ENCODE results near the gene PTPRH. TPM values are rescaled to one million over a fixed set of nuclear protein-coding genes. Genes with fewer than 3 reads are reported as not detected.

PTPRH gene
- total and polyA plus RNA-seq, 9 of the 15 experiments (the other 6 are each of a cell fraction or from before 2014, with no cell fraction given), result 0.87 to 34.3 (median 22.7) TPM

DNA sequence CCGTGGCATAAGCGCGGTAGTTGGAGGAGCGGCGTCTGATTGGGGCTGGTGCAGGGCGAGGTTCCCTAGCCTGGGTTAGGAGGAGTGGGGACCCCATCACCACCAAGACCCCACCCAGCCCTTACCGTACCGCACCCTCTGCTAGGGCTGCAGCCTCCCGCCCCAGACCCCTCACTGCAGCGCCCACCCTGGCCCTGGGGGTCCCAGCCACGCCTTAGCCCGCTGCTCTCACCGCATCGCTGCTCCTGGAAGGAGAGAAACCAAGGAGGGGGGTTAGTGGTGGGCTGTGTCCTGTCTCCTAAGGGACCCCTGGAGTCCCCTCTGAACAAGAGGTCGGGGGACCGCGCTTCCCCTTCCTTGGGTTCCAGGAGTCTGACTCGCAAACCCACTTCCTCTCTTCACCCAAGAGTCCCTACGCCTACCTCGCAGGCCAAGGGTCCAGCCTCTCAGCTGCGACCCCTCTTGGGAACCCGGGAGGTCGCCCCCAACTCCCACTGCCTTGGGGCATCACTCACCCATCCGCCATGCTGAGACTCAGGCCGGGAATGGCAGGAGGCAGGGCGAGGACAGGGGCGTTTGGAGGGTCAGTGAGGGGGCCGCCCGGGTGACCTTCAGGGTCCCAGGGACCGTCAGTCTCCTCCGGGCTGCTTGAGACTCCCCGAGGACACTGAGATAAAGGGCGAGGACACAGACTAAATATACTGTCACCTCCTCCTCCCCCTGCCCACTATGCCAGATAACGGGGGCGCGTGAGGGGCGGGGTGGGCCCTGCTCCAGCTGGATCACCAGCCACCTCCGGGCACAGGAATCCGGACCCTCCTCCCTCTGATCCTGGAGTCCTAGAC is 52.0 kb downstream of the PTPRH start, which contains the start of gene TNNI3 (continued):
- TF ChIP-seq MTA3 (IDR thresholded peaks at IDR 0.05; ENCODE audit: borderline replicate concordance), result 0 out of 2 replicates have a peak, but pooled peaks have one; percentile 25
- no peak for TF ChIP-seq PCBP2 (IDR thresholded peaks at IDR 0.05; ENCODE audit: low read depth, low read length, poor library complexity, severe bottlenecking)
- TF ChIP-seq ZNF184 (CRISPR knock-in tag; IDR thresholded peaks at IDR 0.05), result no peak
- no peak for TF ChIP-seq STAT5B (CRISPR knock-in tag; IDR thresholded peaks at IDR 0.05)
- no peak for TF ChIP-seq CC2D1A (IDR thresholded peaks at IDR 0.05)
- TF ChIP-seq THRAP3 (IDR thresholded peaks at IDR 0.05; ENCODE audit: borderline replicate concordance), result no peak
- TF ChIP-seq, protein P1, sequence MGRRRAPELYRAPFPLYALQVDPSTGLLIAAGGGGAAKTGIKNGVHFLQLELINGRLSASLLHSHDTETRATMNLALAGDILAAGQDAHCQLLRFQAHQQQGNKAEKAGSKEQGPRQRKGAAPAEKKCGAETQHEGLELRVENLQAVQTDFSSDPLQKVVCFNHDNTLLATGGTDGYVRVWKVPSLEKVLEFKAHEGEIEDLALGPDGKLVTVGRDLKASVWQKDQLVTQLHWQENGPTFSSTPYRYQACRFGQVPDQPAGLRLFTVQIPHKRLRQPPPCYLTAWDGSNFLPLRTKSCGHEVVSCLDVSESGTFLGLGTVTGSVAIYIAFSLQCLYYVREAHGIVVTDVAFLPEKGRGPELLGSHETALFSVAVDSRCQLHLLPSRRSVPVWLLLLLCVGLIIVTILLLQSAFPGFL (CRISPR knock-in tag; IDR thresholded peaks at IDR 0.05), result no peak
- no peak for TF ChIP-seq ZNF766 (CRISPR knock-in tag; conservative IDR thresholded peaks at IDR 0.05)
- no peak for TF ChIP-seq BRD4 (IDR thresholded peaks at IDR 0.05)
- no peak for TF ChIP-seq SIN3A (IDR thresholded peaks at IDR 0.05; ENCODE audit: borderline replicate concordance in 2 of 2, control insufficient read depth in 1 of 2, low read depth in 2 of 2, low read length in 2 of 2)
- TF ChIP-seq, protein P2, sequence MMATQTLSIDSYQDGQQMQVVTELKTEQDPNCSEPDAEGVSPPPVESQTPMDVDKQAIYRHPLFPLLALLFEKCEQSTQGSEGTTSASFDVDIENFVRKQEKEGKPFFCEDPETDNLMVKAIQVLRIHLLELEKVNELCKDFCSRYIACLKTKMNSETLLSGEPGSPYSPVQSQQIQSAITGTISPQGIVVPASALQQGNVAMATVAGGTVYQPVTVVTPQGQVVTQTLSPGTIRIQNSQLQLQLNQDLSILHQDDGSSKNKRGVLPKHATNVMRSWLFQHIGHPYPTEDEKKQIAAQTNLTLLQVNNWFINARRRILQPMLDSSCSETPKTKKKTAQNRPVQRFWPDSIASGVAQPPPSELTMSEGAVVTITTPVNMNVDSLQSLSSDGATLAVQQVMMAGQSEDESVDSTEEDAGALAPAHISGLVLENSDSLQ (IDR thresholded peaks at IDR 0.05), result no peak
- TF ChIP-seq ZNF140 (CRISPR knock-in tag; IDR thresholded peaks at IDR 0.05), result no peak
- no peak for TF ChIP-seq ETV6 (IDR thresholded peaks at IDR 0.05; ENCODE audit: borderline replicate concordance in 1 of 2, low read depth in 2 of 2, low read length in 1 of 2)
- TF ChIP-seq ETV6 (CRISPR knock-in tag; IDR thresholded peaks at IDR 0.05; ENCODE audit: borderline replicate concordance), result no peak
- TF ChIP-seq, protein P3, sequence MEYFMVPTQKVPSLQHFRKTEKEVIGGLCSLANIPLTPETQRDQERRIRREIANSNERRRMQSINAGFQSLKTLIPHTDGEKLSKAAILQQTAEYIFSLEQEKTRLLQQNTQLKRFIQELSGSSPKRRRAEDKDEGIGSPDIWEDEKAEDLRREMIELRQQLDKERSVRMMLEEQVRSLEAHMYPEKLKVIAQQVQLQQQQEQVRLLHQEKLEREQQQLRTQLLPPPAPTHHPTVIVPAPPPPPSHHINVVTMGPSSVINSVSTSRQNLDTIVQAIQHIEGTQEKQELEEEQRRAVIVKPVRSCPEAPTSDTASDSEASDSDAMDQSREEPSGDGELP (CRISPR knock-in tag; IDR thresholded peaks at IDR 0.05; ENCODE audit: borderline replicate concordance), result peak; percentile 29; the same call in 1 of the 2 replicates
- no peak for TF ChIP-seq HNRNPL (IDR thresholded peaks at IDR 0.05; ENCODE audit: low read depth, low read length)
- no peak for TF ChIP-seq NR1H2 (CRISPR knock-in tag; IDR thresholded peaks at IDR 0.05)
- no peak for TF ChIP-seq ZFPM2 (CRISPR knock-in tag; IDR thresholded peaks at IDR 0.05)
- no peak for TF ChIP-seq ATF7 (IDR thresholded peaks at IDR 0.05)
- no peak for TF ChIP-seq NR2C1 (IDR thresholded peaks at IDR 0.05)
- no peak for TF ChIP-seq NR2C1 (tag; IDR thresholded peaks at IDR 0.05)
- TF ChIP-seq CXXC5 (CRISPR knock-in tag; IDR thresholded peaks at IDR 0.05), result no peak
- TF ChIP-seq SIX5 (IDR thresholded peaks at IDR 0.05; ENCODE audit: borderline replicate concordance in 1 of 2, insufficient read depth in 1 of 2, low read depth in 1 of 2, low read length in 2 of 2), result no peak
- TF ChIP-seq NFATC3 (IDR thresholded peaks at IDR 0.05), result no peak
- TF ChIP-seq MBD2 (IDR thresholded peaks at IDR 0.05; ENCODE audit: borderline replicate concordance, low read depth), result no peak
- no peak for TF ChIP-seq CREM (IDR thresholded peaks at IDR 0.05; ENCODE audit: low read depth)

Data from K562 (cell line).